HL-60 (cell line): Measurements from ENCODE around the gene RBMS3.
"Not testable (repeated sequence)": the region's sequence is repeated elsewhere in the genome, so short reads cannot be mapped to it uniquely, and the experiment has no call there.

Source experiments
- DNase-seq, 2 experiments: peaks; one replicate each; pipeline ENCODE4 v3.0.0-alpha.2; 2010 to 2020; ENCODE audit warnings: low read depth in 1 of 2, low spot score in 1 of 2
- H3K27ac ChIP-seq: fragments of 250-450 bp; sonication (Bioruptor Pico); replicated peaks from 2 replicates; pipeline ENCODE4 v1.5.1; 2020; ENCODE audit warnings: mild to moderate bottlenecking, moderate library complexity
- H3K27me3 ChIP-seq: fragments of 250-450 bp; sonication (Bioruptor Pico); 2 replicates; pipeline ENCODE4 v1.5.1; 2021; ENCODE audit warnings: mild to moderate bottlenecking, moderate library complexity; ENCODE audit not compliant: insufficient read depth, poor library complexity, severe bottlenecking
- H3K4me3 ChIP-seq: replicated peaks from 2 replicates; pipeline ENCODE4 v1.5.1; 2011; ENCODE audit warnings: mild to moderate bottlenecking, control low read depth, low read length; ENCODE audit not compliant: insufficient read depth
- CTCF ChIP-seq: IDR thresholded peaks from one replicate; pipeline ENCODE4 v1.5.1; 2011; ENCODE audit warnings: low read length, control low read depth, inconsistent platforms; ENCODE audit not compliant: insufficient read depth
- GABPA ChIP-seq: IDR thresholded peaks from 2 replicates; pipeline ENCODE4 v1.6.1; 2012; ENCODE audit warnings: low read depth
- POLR2AphosphoS5 ChIP-seq: IDR thresholded peaks from 2 replicates; pipeline ENCODE4 v1.6.1; 2012; ENCODE audit warnings: low read depth
- SPI1 ChIP-seq: IDR thresholded peaks from 2 replicates; pipeline ENCODE4 v1.6.1; 2012; ENCODE audit warnings: low read depth, mild to moderate bottlenecking, borderline replicate concordance
- TF ChIP-seq, protein P1 (sequence below): IDR thresholded peaks from 2 replicates; pipeline ENCODE4 v1.6.1; 2012; ENCODE audit warnings: low read depth; ENCODE audit not compliant: insufficient replicate concordance

RBMS3 gene

GRCh38 chr3:29804044-29804443 is 523.2 kb downstream of the RBMS3 start:
- no peak overlapping the region for H3K27ac ChIP-seq
- no peak for DNase-seq
- TF ChIP-seq GABPA (no peak), CTCF (no peak), POLR2AphosphoS5 (no peak), SPI1 (no peak)
- H3K4me3 ChIP-seq, result no peak overlapping the region
- no peaks in the 10 kb centered on the region for H3K27me3 ChIP-seq

GRCh38 chr3:29805757-29806156 is 524.9 kb downstream of the RBMS3 start:
- H3K27me3 ChIP-seq, result no peaks in the 10 kb centered on the region
- no peak for DNase-seq
- TF ChIP-seq, protein P1, sequence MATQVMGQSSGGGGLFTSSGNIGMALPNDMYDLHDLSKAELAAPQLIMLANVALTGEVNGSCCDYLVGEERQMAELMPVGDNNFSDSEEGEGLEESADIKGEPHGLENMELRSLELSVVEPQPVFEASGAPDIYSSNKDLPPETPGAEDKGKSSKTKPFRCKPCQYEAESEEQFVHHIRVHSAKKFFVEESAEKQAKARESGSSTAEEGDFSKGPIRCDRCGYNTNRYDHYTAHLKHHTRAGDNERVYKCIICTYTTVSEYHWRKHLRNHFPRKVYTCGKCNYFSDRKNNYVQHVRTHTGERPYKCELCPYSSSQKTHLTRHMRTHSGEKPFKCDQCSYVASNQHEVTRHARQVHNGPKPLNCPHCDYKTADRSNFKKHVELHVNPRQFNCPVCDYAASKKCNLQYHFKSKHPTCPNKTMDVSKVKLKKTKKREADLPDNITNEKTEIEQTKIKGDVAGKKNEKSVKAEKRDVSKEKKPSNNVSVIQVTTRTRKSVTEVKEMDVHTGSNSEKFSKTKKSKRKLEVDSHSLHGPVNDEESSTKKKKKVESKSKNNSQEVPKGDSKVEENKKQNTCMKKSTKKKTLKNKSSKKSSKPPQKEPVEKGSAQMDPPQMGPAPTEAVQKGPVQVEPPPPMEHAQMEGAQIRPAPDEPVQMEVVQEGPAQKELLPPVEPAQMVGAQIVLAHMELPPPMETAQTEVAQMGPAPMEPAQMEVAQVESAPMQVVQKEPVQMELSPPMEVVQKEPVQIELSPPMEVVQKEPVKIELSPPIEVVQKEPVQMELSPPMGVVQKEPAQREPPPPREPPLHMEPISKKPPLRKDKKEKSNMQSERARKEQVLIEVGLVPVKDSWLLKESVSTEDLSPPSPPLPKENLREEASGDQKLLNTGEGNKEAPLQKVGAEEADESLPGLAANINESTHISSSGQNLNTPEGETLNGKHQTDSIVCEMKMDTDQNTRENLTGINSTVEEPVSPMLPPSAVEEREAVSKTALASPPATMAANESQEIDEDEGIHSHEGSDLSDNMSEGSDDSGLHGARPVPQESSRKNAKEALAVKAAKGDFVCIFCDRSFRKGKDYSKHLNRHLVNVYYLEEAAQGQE, result no peak
- TF ChIP-seq SPI1 (no peak), POLR2AphosphoS5 (no peak), CTCF (no peak), GABPA (no peak)
- H3K27ac ChIP-seq, result no peak overlapping the region
- no peak overlapping the region for H3K4me3 ChIP-seq

- H3K4me3 ChIP-seq, result not testable (repeated sequence)
These were observed 527.5 kb downstream of the RBMS3 start for GRCh38 chr3:29808324-29808723.

GRCh38 chr3:29822071-29822470 is 541.2 kb downstream of the RBMS3 start:
- H3K27ac ChIP-seq, result no peak overlapping the region
- H3K4me3 ChIP-seq, result no peak overlapping the region
- H3K27me3 ChIP-seq, result no peaks in the 10 kb centered on the region
- no peak for DNase-seq
- TF ChIP-seq GABPA, result no peak
- no peak for TF ChIP-seq SPI1
- TF ChIP-seq, protein P1, result no peak
- no peak for TF ChIP-seq POLR2AphosphoS5
- TF ChIP-seq CTCF, result no peak

More at GRCh38 chr3:29808324-29808723, 527.5 kb downstream of the RBMS3 start:
- H3K27me3 ChIP-seq, H3K27ac ChIP-seq, DNase-seq: not testable (repeated sequence)
